Panc1 (cell line): ENCODE data around the gene KAZN. TPM values are rescaled to one million over a fixed set of nuclear protein-coding genes. Genes with fewer than 3 reads are reported as not detected.

Source experiments
- ATAC-seq: fragments of 200-7000 bp; cut with Tn5 transposase; 2 replicates; pipeline ENCODE4 v1.9.1; 2020; ENCODE audit warnings: mild to moderate bottlenecking, moderate library complexity
- BruUV-seq: library from RNA; stranded (reverse); fragments of 400-500 nt; replicated peaks from 2 replicates; lab custom pipeline; 2021; lab: Mats Ljungman, UMichigan
- CTCF ChIA-PET: fragments of 300-600 bp; sonication (Branson Sonifier 250); formaldehyde crosslinking; loops from one replicate; lab custom pipeline; 2022; ENCODE audit warnings: antibody characterized with exemption; lab: Charles Lee
- POLR2A ChIA-PET: fragments of 300-600 bp; sonication (Branson Sonifier 250); formaldehyde crosslinking; loops from one replicate; lab custom pipeline; 2022; ENCODE audit warnings: antibody characterized with exemption; lab: Charles Lee
- DNase-seq: peaks from one replicate; pipeline ENCODE4 v3.0.0-alpha.2; 2010; ENCODE audit warnings: low read depth, low spot score
- H3K27ac ChIP-seq: 2 replicates; pipeline ENCODE4 v1.5.1; 2011; ENCODE audit warnings: mild to moderate bottlenecking, low read length, inconsistent platforms
- H3K27me3 ChIP-seq: fragments of 200-500 bp; sonication (Bioruptor generic); 2 replicates; pipeline ENCODE4 v1.6.0; 2014; ENCODE audit warnings: low read length, inconsistent platforms; ENCODE audit not compliant: control insufficient read depth, insufficient read depth
- H3K36me3 ChIP-seq: fragments of 200-500 bp; sonication (Bioruptor generic); 2 replicates; pipeline ENCODE4 v1.5.1; 2014; ENCODE audit warnings: inconsistent platforms, mild to moderate bottlenecking, low read length, moderate library complexity; ENCODE audit not compliant: control insufficient read depth, insufficient read depth
- H3K4me1 ChIP-seq: 2 replicates; pipeline ENCODE4 v1.5.1; 2011; ENCODE audit warnings: inconsistent platforms, mild to moderate bottlenecking, low read length, moderate library complexity; ENCODE audit not compliant: control insufficient read depth, insufficient read depth
- H3K4me3 ChIP-seq, 2 experiments: 2 replicates each; pipeline ENCODE4 v1.5.1; 2011 to 2012; ENCODE audit warnings: low read depth in 2 of 2, low read length in 2 of 2, mild to moderate bottlenecking in 2 of 2, inconsistent platforms in 1 of 2, moderate library complexity in 1 of 2
- H3K9me3 ChIP-seq: fragments of 200-500 bp; sonication (Bioruptor generic); 2 replicates; pipeline ENCODE4 v1.5.1; 2014; ENCODE audit warnings: low read depth, mild to moderate bottlenecking, inconsistent platforms, low read length, moderate library complexity; ENCODE audit not compliant: control insufficient read depth, insufficient read depth
- CTCF ChIP-seq: fragments of 450-650 bp; IDR thresholded peaks from 2 replicates; pipeline ENCODE4 v1.5.1; 2017; ENCODE audit warnings: mild to moderate bottlenecking
- POLR2AphosphoS5 ChIP-seq: IDR thresholded peaks from 2 replicates; pipeline ENCODE4 v1.6.1; 2012; ENCODE audit warnings: mild to moderate bottlenecking, low read depth, low read length, moderate library complexity
- REST ChIP-seq, 2 experiments: IDR thresholded peaks; 2 replicates each; pipeline ENCODE4 v1.6.1; 2011 to 2012; ENCODE audit warnings: low read depth in 2 of 2, control low read depth in 1 of 2, low read length in 1 of 2, mild to moderate bottlenecking in 1 of 2, moderate library complexity in 1 of 2; ENCODE audit not compliant: insufficient read depth in 1 of 2
- SIN3A ChIP-seq: IDR thresholded peaks from 2 replicates; pipeline ENCODE4 v1.6.1; 2012; ENCODE audit warnings: low read depth, mild to moderate bottlenecking, low read length, moderate library complexity, borderline replicate concordance; ENCODE audit not compliant: insufficient read depth
- TCF7L2 ChIP-seq: IDR thresholded peaks from 2 replicates; pipeline ENCODE4 v1.6.1; 2011; ENCODE audit warnings: mild to moderate bottlenecking, low read depth, low read length, inconsistent platforms
- in situ Hi-C: cut with HindIII; loops from 2 replicates; pipeline ENCODE4 v1.10.0; 2016; ENCODE audit warnings: low sequenced_read_pairs, low pct_unique_long_range_greater_than_20kb
- intact Hi-C: fragments of 100-400 bp; cut with micrococcal nuclease; formaldehyde crosslinking; loops from one replicate; pipeline ENCODE4 v1.10.0; 2022; ENCODE audit not compliant: unreplicated experiment
- total RNA-seq: library from RNA; stranded (reverse); gene quantifications from one replicate; pipeline ENCODE4 v1.2.1, GENCODE V29; 2021; ENCODE audit not compliant: unreplicated experiment

The KAZN gene
- total RNA-seq, 1 experiment from 2014 or later, result 6.6 TPM

- Histone ChIP-seq H3K4me3 (no peak overlapping the region), H3K9me3 (no peaks in the 10 kb centered on the region), H3K27ac (no peak overlapping the region), H3K27me3 (peaks cover 17% of the 10 kb centered on the region; the same call in 1 of the 2 replicates), H3K4me1 (no peaks in the 10 kb centered on the region), H3K36me3 (no peaks in the 10 kb centered on the region)
- ChIA-PET POLR2A (no interaction called here), CTCF (no interaction called here)
- intact Hi-C loops (no loop called here), in situ Hi-C loops (no loop called here)
- DNase-seq, result no peak
- ATAC-seq, result no peak
- TF ChIP-seq CTCF (no peak), SIN3A (no peak), REST (IDR thresholded peaks at IDR 0.05; ENCODE audit: insufficient read depth in 1 of 2, low read depth in 2 of 2, low read length in 1 of 2) (no peak), TCF7L2 (no peak), POLR2AphosphoS5 (no peak)
- no TSS peak for BruUV-seq
Measured at GRCh38 chr1:14553711-14554110, 44.8 kb upstream of the KAZN start.

- intact Hi-C loops, result no loop called here
- Histone ChIP-seq H3K9me3 (no peaks in the 10 kb centered on the region), H3K4me3 (no peak overlapping the region), H3K27ac (no peak overlapping the region), H3K36me3 (no peaks in the 10 kb centered on the region), H3K27me3 (peaks cover 17% of the 10 kb centered on the region; the same call in 1 of the 2 replicates), H3K4me1 (no peaks in the 10 kb centered on the region)
- TF ChIP-seq CTCF, result no peak
- POLR2A ChIA-PET, result no interaction called here
- ATAC-seq, result no peak
- CTCF ChIA-PET, result no interaction called here
- no TSS peak for BruUV-seq
- in situ Hi-C loops, result no loop called here
- DNase-seq, result no peak
Measured at GRCh38 chr1:14555091-14555490, 43.4 kb upstream of the KAZN start.
